ENCODE data around the gene MTREX.
A peak's percentile ranks its signal among the peaks of the same experiment; 100 is the strongest.
"Not testable (repeated sequence)": the region's sequence is repeated elsewhere in the genome, so short reads cannot be mapped to it uniquely, and the experiment has no call there.

Gene MTREX

GRCh38 chr5:55307383-55308253, at the start of gene MTREX, which contains the start of gene DHX29:
Gene MTREX, plus strand, starts transcription at chr5:55307989. Its CDS starts 25 bp downstream, at chr5:55308014.
Gene DHX29, minus strand, starts transcription at chr5:55307694. Its CDS starts 121 bp downstream, at chr5:55307573.
- DNase-seq, result peak; percentile 67

GRCh38 chr5:55258339-55258738, 49.5 kb upstream of the MTREX start:
- DNase-seq, result no peak

- DNase-seq, result no peak
Measured at GRCh38 chr5:55276771-55277170, 31.0 kb upstream of the MTREX start.

GRCh38 chr5:55278778-55279177, 29.0 kb upstream of the MTREX start:
- DNase-seq, result no peak

- DNase-seq, result no peak
Measured at GRCh38 chr5:55286411-55286933, 21.3 kb upstream of the MTREX start.

- no peak for DNase-seq
Measured at GRCh38 chr5:55289808-55290207, 18.0 kb upstream of the MTREX start.

GRCh38 chr5:55290991-55291390, 16.8 kb upstream of the MTREX start:
- no peak for DNase-seq

GRCh38 chr5:55294935-55295334, 12.9 kb upstream of the MTREX start:
- DNase-seq, result no peak

- no peak for DNase-seq
Measured at GRCh38 chr5:55300890-55301289, 6.9 kb upstream of the MTREX start.

- DNase-seq, result no peak
Measured at GRCh38 chr5:55303238-55303690, 4.5 kb upstream of the MTREX start.

GRCh38 chr5:55304584-55304983, 3.2 kb upstream of the MTREX start:
- DNase-seq, result no peak

GRCh38 chr5:55305345-55305744, 2.4 kb upstream of the MTREX start:
- DNase-seq, result no peak

- peak; percentile 9 for DNase-seq
Measured at GRCh38 chr5:55306641-55307382, 977 bp upstream of the MTREX start.

GRCh38 chr5:55308254-55308836, 556 bp downstream of the MTREX start:
- DNase-seq, result peak; percentile 31

- DNase-seq, result no peak
Measured at GRCh38 chr5:55313870-55314617, 6.3 kb downstream of the MTREX start.

GRCh38 chr5:55316289-55316688, 8.5 kb downstream of the MTREX start:
- no peak for DNase-seq

- no peak for DNase-seq
Measured at GRCh38 chr5:55316837-55317236, 9.0 kb downstream of the MTREX start.

GRCh38 chr5:55318237-55318636, 10.4 kb downstream of the MTREX start:
- DNase-seq, result not testable (repeated sequence)

- no peak for DNase-seq
Measured at GRCh38 chr5:55319491-55319890, 11.7 kb downstream of the MTREX start.

- DNase-seq, result no peak
Measured at GRCh38 chr5:55320571-55320970, 12.8 kb downstream of the MTREX start.

GRCh38 chr5:55324006-55324405, 16.2 kb downstream of the MTREX start:
- no peak for DNase-seq

- peak; percentile 2 for DNase-seq
Measured at GRCh38 chr5:55324815-55325418, 17.1 kb downstream of the MTREX start.

Measured in DMS79 treated with DMSO at 0.1 percent for 48 hours (cell line).